Fibroblast of the aortic adventitia (primary cell): ENCODE data around the gene CNTFR. TPM values are rescaled to one million over a fixed set of nuclear protein-coding genes. Genes with fewer than 3 reads are reported as not detected.

Experiments
- DNase-seq: peaks from one replicate; pipeline ENCODE4 v3.0.0-alpha.2; 2010; ENCODE audit warnings: low read depth
- H3K4me3 ChIP-seq: 2 replicates; pipeline ENCODE4 v1.5.1; 2011; ENCODE audit warnings: low read depth, mild to moderate bottlenecking, control low read depth, low read length, moderate library complexity
- total RNA-seq: library from RNA; depleted of rRNA; stranded (reverse); fragments of >200 nt; gene quantifications from 2 replicates; pipeline ENCODE4 v1.2.3, GENCODE V29; 2012; ENCODE audit warnings: low replicate concordance
- TF ChIP-seq, protein P1 (sequence below): IDR thresholded peaks from 2 replicates; pipeline ENCODE4 v1.5.1; 2011; ENCODE audit warnings: mild to moderate bottlenecking, low read length, control low read depth, inconsistent platforms; ENCODE audit not compliant: insufficient read depth

Gene CNTFR
- total RNA-seq, 1 donor = not detected

- H3K4me3 ChIP-seq = no peak overlapping the region
- no peak for DNase-seq
- TF ChIP-seq, protein P1, sequence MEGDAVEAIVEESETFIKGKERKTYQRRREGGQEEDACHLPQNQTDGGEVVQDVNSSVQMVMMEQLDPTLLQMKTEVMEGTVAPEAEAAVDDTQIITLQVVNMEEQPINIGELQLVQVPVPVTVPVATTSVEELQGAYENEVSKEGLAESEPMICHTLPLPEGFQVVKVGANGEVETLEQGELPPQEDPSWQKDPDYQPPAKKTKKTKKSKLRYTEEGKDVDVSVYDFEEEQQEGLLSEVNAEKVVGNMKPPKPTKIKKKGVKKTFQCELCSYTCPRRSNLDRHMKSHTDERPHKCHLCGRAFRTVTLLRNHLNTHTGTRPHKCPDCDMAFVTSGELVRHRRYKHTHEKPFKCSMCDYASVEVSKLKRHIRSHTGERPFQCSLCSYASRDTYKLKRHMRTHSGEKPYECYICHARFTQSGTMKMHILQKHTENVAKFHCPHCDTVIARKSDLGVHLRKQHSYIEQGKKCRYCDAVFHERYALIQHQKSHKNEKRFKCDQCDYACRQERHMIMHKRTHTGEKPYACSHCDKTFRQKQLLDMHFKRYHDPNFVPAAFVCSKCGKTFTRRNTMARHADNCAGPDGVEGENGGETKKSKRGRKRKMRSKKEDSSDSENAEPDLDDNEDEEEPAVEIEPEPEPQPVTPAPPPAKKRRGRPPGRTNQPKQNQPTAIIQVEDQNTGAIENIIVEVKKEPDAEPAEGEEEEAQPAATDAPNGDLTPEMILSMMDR = no peak
Observed at GRCh38 chr9:34587271-34587670, 2.3 kb downstream of the CNTFR start.

DNA sequence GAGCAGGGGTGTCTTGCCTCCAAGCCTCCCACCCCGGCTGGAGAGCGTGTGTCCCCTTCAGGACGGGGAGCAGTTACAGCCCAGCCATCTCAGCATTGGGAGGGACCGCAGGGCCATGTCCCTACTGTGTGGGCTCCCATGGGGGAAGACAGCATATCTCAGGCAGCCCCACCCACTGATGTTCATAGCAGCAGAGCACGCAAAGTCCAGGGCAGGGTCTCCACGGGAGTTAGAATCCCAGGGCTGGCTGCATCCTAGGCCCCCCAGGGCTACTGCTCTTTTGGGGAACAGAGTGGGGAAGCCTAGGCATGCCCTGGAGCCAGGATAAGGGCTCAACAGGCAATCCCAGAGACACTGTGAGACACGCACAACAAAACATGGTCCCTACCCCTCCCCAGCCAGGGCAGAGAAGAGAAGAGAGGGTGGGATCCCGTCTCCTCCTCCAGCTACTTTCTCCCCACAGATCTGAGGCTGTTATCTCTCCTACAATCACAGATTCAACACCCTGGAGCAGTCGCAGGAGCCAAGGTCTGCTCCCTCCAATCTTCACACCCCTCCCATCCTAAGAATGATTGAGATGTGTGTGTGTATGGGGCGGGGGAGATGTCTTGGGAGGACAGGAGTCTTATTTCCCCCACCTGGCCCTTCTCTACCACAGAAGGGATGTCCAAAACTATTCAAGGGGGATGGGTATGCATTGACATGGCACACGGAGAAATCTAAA lies 3.4 kb downstream of the CNTFR start:
- no peak for DNase-seq
- H3K4me3 ChIP-seq = no peak overlapping the region
- TF ChIP-seq, protein P1 = no peak

DNA sequence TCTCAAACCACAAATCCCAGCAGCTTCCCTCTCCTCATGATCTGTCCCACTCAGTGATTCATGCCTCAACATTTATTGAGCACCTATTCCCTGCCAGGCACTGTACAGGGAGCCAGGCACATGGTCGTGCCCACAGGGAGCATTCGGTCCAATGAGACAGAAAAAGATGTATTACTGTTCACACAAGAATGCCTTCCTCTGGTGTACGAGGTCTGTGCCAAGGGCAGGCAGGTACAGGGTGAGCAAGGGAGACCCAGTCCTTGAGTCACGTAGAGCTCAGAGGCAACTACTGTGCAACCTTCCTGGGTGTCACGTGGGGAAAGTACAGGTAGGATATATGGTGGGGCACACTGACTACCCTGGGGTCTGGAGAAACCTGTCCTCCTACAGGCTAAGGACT lies 4.6 kb downstream of the CNTFR start:
- TF ChIP-seq, protein P1 = no peak
- no peak for DNase-seq
- no peak overlapping the region for H3K4me3 ChIP-seq

DNA sequence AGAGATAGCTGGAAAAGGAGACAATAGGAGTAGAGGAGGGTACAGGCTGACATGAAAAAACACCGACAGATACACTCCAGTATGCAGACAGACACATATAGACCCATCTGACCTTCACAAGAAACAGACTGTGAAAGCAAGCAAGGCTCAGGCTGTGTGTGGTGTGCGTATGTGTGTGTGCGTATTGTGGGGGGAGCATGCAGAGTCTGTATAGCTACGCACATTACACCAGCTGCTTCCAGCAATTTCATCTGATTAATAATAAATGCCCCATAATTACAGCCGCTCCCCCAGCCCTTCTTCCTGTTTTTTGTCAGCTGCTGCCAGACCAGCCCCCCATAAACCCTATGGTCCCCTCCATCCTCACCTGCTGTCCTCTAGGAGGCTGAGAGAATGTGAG lies 6.7 kb downstream of the CNTFR start:
- DNase-seq = no peak
- TF ChIP-seq, protein P1 = no peak
- H3K4me3 ChIP-seq = no peak overlapping the region

DNA sequence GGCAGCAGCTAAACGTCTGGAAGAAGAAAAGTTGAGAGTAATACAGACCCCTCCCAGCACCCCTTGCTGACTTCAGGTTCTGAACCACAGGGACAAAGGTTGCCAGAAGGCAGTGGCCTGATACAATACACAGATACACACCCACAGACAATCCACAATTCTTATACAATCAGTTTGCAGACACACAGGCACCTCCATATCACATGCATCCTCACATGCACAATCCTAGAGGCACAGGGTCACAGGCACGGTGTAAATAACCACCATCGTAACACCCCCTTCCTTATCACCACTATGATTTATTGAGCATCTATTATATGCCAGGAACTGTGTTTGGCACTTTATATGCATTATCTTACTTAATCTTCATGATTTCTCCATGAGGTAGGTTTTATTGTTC lies 8.2 kb downstream of the CNTFR start:
- H3K4me3 ChIP-seq = no peak overlapping the region
- TF ChIP-seq, protein P1 = no peak
- DNase-seq = no peak

- H3K4me3 ChIP-seq = no peak overlapping the region
- TF ChIP-seq, protein P1 = no peak
- DNase-seq = no peak
Observed at GRCh38 chr9:34580358-34580757, 9.2 kb downstream of the CNTFR start.

DNA sequence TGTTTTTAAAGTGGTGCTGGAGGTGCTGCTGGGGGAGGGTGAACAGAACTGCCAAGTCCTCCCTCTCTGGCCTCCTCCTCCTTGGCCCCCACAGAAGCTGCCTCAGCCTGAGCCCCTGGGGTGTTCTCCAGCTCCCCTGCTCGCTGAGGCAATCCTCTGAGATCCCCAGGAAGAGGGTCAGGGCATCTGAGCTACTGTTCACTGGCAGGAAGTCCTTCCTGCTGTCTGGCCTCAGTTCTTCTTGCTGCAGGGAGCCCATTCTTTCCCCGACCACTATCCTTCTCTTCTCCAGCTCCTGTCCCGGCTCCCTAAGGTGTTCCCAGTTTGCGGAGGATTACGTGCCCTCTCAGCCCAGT lies 9.7 kb downstream of the CNTFR start:
- no peak for DNase-seq
- no peak overlapping the region for H3K4me3 ChIP-seq
- TF ChIP-seq, protein P1 = no peak
